HL-60 (cell line): Measurements from ENCODE around the gene SPEN.

Experiments
- DNase-seq, 2 experiments: peaks; one replicate each; pipeline ENCODE4 v3.0.0-alpha.2; 2010 to 2020; ENCODE audit warnings: low read depth in 1 of 2, low spot score in 1 of 2
- H3K27ac ChIP-seq: fragments of 250-450 bp; sonication (Bioruptor Pico); replicated peaks from 2 replicates; pipeline ENCODE4 v1.5.1; 2020; ENCODE audit warnings: mild to moderate bottlenecking, moderate library complexity
- H3K27me3 ChIP-seq: fragments of 250-450 bp; sonication (Bioruptor Pico); 2 replicates; pipeline ENCODE4 v1.5.1; 2021; ENCODE audit warnings: mild to moderate bottlenecking, moderate library complexity; ENCODE audit not compliant: insufficient read depth, poor library complexity, severe bottlenecking
- H3K4me3 ChIP-seq: replicated peaks from 2 replicates; pipeline ENCODE4 v1.5.1; 2011; ENCODE audit warnings: mild to moderate bottlenecking, control low read depth, low read length; ENCODE audit not compliant: insufficient read depth
- CTCF ChIP-seq: IDR thresholded peaks from one replicate; pipeline ENCODE4 v1.5.1; 2011; ENCODE audit warnings: low read length, control low read depth, inconsistent platforms; ENCODE audit not compliant: insufficient read depth
- GABPA ChIP-seq: IDR thresholded peaks from 2 replicates; pipeline ENCODE4 v1.6.1; 2012; ENCODE audit warnings: low read depth
- POLR2AphosphoS5 ChIP-seq: IDR thresholded peaks from 2 replicates; pipeline ENCODE4 v1.6.1; 2012; ENCODE audit warnings: low read depth
- REST ChIP-seq: IDR thresholded peaks from 2 replicates; pipeline ENCODE4 v1.6.1; 2012; ENCODE audit warnings: low read depth; ENCODE audit not compliant: insufficient replicate concordance
- SPI1 ChIP-seq: IDR thresholded peaks from 2 replicates; pipeline ENCODE4 v1.6.1; 2012; ENCODE audit warnings: low read depth, mild to moderate bottlenecking, borderline replicate concordance

SPEN gene

GRCh38 chr1:15961492-15961891, 114.0 kb downstream of the SPEN start:
- Histone ChIP-seq H3K27me3 (no peaks in the 10 kb centered on the region), H3K27ac (no peak overlapping the region), H3K4me3 (no peak overlapping the region)
- no peak for TF ChIP-seq GABPA
- no peak for DNase-seq

GRCh38 chr1:15962176-15962575, 114.7 kb downstream of the SPEN start:
- H3K27me3 ChIP-seq: no peaks in the 10 kb centered on the region
- TF ChIP-seq GABPA: no peak
- TF ChIP-seq SPI1: no peak
- TF ChIP-seq CTCF: no peak
- TF ChIP-seq REST: no peak
- no peak for TF ChIP-seq POLR2AphosphoS5
- no peak overlapping the region for H3K27ac ChIP-seq
- no peak for DNase-seq
- no peak overlapping the region for H3K4me3 ChIP-seq

GRCh38 chr1:15962671-15963362, 115.3 kb downstream of the SPEN start:
- H3K27ac ChIP-seq: no peak overlapping the region
- H3K4me3 ChIP-seq: no peak overlapping the region
- no peaks in the 10 kb centered on the region for H3K27me3 ChIP-seq
- TF ChIP-seq GABPA: no peak
- no peak for TF ChIP-seq REST
- TF ChIP-seq SPI1: no peak
- TF ChIP-seq POLR2AphosphoS5: no peak
- TF ChIP-seq CTCF: no peak
- no peak for DNase-seq

GRCh38 chr1:15963363-15963967, 116.0 kb downstream of the SPEN start:
- TF ChIP-seq CTCF: no peak
- TF ChIP-seq SPI1: no peak
- TF ChIP-seq GABPA: no peak
- TF ChIP-seq REST: no peak
- no peak for TF ChIP-seq POLR2AphosphoS5
- H3K27me3 ChIP-seq: no peaks in the 10 kb centered on the region
- H3K4me3 ChIP-seq: no peak overlapping the region
- no peak for DNase-seq
- no peak overlapping the region for H3K27ac ChIP-seq
